ENCODE data around the gene NFKBIL1. TPM values are rescaled to one million over a fixed set of nuclear protein-coding genes. Genes with fewer than 3 reads are reported as not detected.

The NFKBIL1 gene
- total and polyA plus RNA-seq, 2 of the 4 experiments (the other 2 are of a cell fraction), result 7.8 to 10.8 TPM

DNA sequence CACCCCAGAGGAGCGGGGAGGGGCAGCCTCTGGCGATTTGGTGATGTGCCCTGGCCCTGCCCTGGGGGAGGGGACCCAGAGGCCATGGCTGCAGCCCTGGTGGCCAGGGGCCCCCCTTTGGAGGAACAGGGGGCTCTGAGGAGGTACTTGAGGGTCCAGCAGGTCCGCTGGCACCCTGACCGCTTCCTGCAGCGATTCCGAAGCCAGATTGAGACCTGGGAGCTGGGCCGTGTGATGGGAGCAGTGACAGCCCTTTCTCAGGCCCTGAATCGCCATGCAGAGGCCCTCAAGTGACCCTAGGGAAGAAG is 10.9 kb downstream of the NFKBIL1 start (continued):
- no peak for TF ChIP-seq CEBPB (IDR thresholded peaks at IDR 0.05; ENCODE audit: low read depth, low read length)
- no peak for TF ChIP-seq MAZ (IDR thresholded peaks at IDR 0.05; ENCODE audit: borderline replicate concordance, low read depth, low read length)
- TF ChIP-seq RFX5 (IDR thresholded peaks at IDR 0.05; ENCODE audit: low read depth, low read length), result no peak

DNA sequence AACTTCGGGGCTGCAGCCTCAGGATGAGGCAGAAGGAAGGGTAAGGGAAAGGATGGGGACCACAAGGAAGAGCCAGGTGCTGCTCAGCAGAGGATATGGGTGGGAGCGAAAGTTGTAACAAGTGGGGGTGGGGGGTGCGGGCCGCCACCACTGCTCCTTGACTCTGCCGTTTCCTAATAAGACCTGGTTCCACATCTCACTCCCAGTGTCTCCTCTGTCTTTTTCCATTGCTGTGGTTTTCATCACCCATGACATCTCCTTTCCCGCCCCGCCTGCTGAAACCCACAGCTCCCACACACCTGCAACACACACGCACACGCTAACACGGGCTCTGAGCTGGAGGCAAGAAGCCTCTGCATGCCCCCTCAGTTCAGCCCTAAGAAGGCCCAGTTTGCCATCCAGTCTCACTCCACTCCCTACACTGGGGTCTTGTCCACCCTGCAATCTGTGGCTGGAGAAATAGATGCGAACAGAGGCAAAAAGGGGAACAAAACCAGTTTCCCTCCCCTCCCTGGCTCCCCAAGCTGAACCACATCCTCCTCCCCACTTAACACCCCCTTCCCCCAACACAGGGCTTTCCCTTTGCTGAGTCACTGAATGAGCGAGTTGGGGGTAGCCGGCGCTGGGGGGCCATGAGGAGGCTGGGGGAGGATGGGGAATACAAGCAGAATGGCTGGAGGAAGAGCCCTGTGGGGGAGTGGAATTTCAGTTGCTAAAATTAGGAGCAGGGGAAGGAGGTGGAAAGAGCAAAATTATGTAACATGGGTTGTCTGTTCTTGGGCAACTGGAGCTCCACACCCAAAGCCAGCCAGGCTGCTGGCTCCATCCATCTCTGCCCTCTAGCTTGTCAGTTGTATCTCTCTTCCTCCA is 11.5 kb downstream of the NFKBIL1 start:
- H2BK20ac ChIP-seq (ENCODE audit: low read depth, low read length), result no peak overlapping the region
- in situ Hi-C loops (cut with MboI; ENCODE audit: low sequenced_read_pairs), result no loop called here
- ATAC-seq (ENCODE audit: low read depth) (no peak), DNase-seq (no peak)
- H4K5ac ChIP-seq (ENCODE audit: low read depth, low read length), result no peak overlapping the region
- no peak overlapping the region for H2BK15ac ChIP-seq (ENCODE audit: low read depth, low read length)
- 100% methylated on average over 3 of the region's 14 CpGs; no CpG with 5 or more reads in 1 of the 2 experiments for WGBS, 2 experiments (ENCODE audit: extremely low coverage in 2 of 2, insufficient read length in 1 of 2)
- no peak overlapping the region for H4K91ac ChIP-seq (ENCODE audit: insufficient read depth, low read depth, low read length)
- intact Hi-C loops (cut with micrococcal nuclease), result no loop called here
- no peak overlapping the region for H3K14ac ChIP-seq (replicated peaks; ENCODE audit: low read depth, low read length)
- no peak overlapping the region for H2BK120ac ChIP-seq (ENCODE audit: low read depth, low read length)
- no peak overlapping the region for H2AK9ac ChIP-seq (replicated peaks; ENCODE audit: low read depth, low read length, poor library complexity)
- 0 out of 2 replicates have a peak overlapping the region, but pooled peaks have one; percentile 1 for H3K27ac ChIP-seq (ENCODE audit: insufficient read depth, low read length)
- peaks cover 32% of the 10 kb centered on the region for H3K36me3 ChIP-seq (ENCODE audit: control insufficient read depth, insufficient read depth, low read length)
- no peak overlapping the region for H3K4me3 ChIP-seq (ENCODE audit: insufficient read depth, low read depth, low read length)
- H3K4me1 ChIP-seq (ENCODE audit: control insufficient read depth, insufficient read depth, low read length), result peaks cover 18% of the 10 kb centered on the region
- peak overlapping the region; percentile 40 for H2BK5ac ChIP-seq (ENCODE audit: low read depth, low read length, poor library complexity, severe bottlenecking)
- POLR2A ChIA-PET (ENCODE audit: unreplicated experiment), result no interaction called here
- no peaks in the 10 kb centered on the region for H3K9me3 ChIP-seq (ENCODE audit: control insufficient read depth, insufficient read depth, low read length)
- peaks cover 19% of the 10 kb centered on the region; the same call in 1 of the 2 replicates for H3K9me1 ChIP-seq (ENCODE audit: insufficient read depth, low read length)
- no peaks in the 10 kb centered on the region for H3K27me3 ChIP-seq (ENCODE audit: control insufficient read depth, insufficient read depth, low read length)
- no peak overlapping the region for H2AK5ac ChIP-seq (ENCODE audit: low read depth, low read length)
- no peak overlapping the region for H3K18ac ChIP-seq (ENCODE audit: low read depth, low read length)
- no peak overlapping the region for H4K8ac ChIP-seq (ENCODE audit: low read depth in 2 of 2, low read length in 2 of 2)
- BruUV-seq (replicated peaks), result no TSS peak
- H3K4ac ChIP-seq (ENCODE audit: low read depth, low read length), result no peak overlapping the region
- H2AFZ ChIP-seq (replicated peaks; ENCODE audit: low read length, poor library complexity), result no peak overlapping the region
- H3K23ac ChIP-seq (ENCODE audit: low read depth, low read length), result no peak overlapping the region
- H3K79me1 ChIP-seq (ENCODE audit: low read depth in 1 of 2, low read length in 2 of 2), result peaks cover 12 to 23% of the 10 kb centered on the region in 2 experiments
- H3K4me2 ChIP-seq (ENCODE audit: low read depth, low read length), result no peak overlapping the region
- no peak overlapping the region for H3K9ac ChIP-seq (ENCODE audit: low read depth, low read length)
- no peak overlapping the region for H3K56ac ChIP-seq (ENCODE audit: extremely low read depth, insufficient read depth, low read length)
- CTCF ChIA-PET, result no interaction called here
- H4K20me1 ChIP-seq (ENCODE audit: insufficient read depth, low read length), result no peaks in the 10 kb centered on the region
- dilution Hi-C loops (cut with HindIII; ENCODE audit: low sequenced_read_pairs, unreplicated experiment), result no loop called here
- TF ChIP-seq MAFK (IDR thresholded peaks at IDR 0.05; ENCODE audit: low read depth, low read length), result no peak
- TF ChIP-seq RFX5 (IDR thresholded peaks at IDR 0.05; ENCODE audit: low read depth, low read length), result no peak
- no peak for TF ChIP-seq CHD1 (IDR thresholded peaks at IDR 0.05; ENCODE audit: low read depth, low read length)
- TF ChIP-seq CTCF (conservative IDR thresholded peaks at IDR 0.05; ENCODE audit: low read depth, low read length), result no peak
- TF ChIP-seq NFE2L2 (IDR thresholded peaks at IDR 0.05; ENCODE audit: low read depth, low read length), result no peak
- no peak for TF ChIP-seq SMC3 (IDR thresholded peaks at IDR 0.05; ENCODE audit: low read depth, low read length)
- no peak for TF ChIP-seq BHLHE40 (IDR thresholded peaks at IDR 0.05; ENCODE audit: low read depth, low read length)
- no peak for TF ChIP-seq MXI1 (IDR thresholded peaks at IDR 0.05; ENCODE audit: borderline replicate concordance, low read depth, low read length)
- no peak for TF ChIP-seq RAD21 (IDR thresholded peaks at IDR 0.05; ENCODE audit: low read length)
- TF ChIP-seq MAZ (IDR thresholded peaks at IDR 0.05; ENCODE audit: borderline replicate concordance, low read depth, low read length), result no peak
- TF ChIP-seq, protein P1, sequence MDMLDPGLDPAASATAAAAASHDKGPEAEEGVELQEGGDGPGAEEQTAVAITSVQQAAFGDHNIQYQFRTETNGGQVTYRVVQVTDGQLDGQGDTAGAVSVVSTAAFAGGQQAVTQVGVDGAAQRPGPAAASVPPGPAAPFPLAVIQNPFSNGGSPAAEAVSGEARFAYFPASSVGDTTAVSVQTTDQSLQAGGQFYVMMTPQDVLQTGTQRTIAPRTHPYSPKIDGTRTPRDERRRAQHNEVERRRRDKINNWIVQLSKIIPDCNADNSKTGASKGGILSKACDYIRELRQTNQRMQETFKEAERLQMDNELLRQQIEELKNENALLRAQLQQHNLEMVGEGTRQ (IDR thresholded peaks at IDR 0.05; ENCODE audit: low read depth, low read length), result no peak

All from IMR-90 (cell line).